Transverse colon (tissue), 4 donors: ENCODE data around the gene CPA1.

Experiments
- EP300 ChIP-seq: sonication (generic); formaldehyde crosslinking; IDR thresholded peaks from one replicate; pipeline ENCODE4 v1.6.1; 2017; ENCODE audit warnings: antibody characterized with exemption, low read depth
- POLR2A ChIP-seq: fragments of 450-650 bp; IDR thresholded peaks from one replicate; pipeline ENCODE4 v1.6.1; 2016; ENCODE audit warnings: antibody characterized with exemption, mild to moderate bottlenecking, moderate library complexity
- POLR2AphosphoS5 ChIP-seq, 3 donors: sonication (generic); formaldehyde crosslinking; IDR thresholded peaks; one replicate each; pipeline ENCODE4 v1.6.1; 2016; ENCODE audit warnings: antibody characterized with exemption in 3 of 3
- TF ChIP-seq, protein P1 (sequence below), 5 experiments: fragments of 200-600 bp in 3 of 5; fragments of 450-650 bp in 2 of 5; sonication (generic) in 3 of 5; IDR thresholded peaks; 1 replicate in 2 of 5; 2 replicates in 3 of 5; pipeline ENCODE4 v1.5.1; 2016 to 2017; ENCODE audit warnings: antibody characterized with exemption in 5 of 5, inconsistent platforms in 3 of 5, mild to moderate bottlenecking in 2 of 5, moderate library complexity in 1 of 5

GRCh38 chr7:130415006-130415405, 34.7 kb downstream of the CPA1 start:
- TF ChIP-seq, protein P1, sequence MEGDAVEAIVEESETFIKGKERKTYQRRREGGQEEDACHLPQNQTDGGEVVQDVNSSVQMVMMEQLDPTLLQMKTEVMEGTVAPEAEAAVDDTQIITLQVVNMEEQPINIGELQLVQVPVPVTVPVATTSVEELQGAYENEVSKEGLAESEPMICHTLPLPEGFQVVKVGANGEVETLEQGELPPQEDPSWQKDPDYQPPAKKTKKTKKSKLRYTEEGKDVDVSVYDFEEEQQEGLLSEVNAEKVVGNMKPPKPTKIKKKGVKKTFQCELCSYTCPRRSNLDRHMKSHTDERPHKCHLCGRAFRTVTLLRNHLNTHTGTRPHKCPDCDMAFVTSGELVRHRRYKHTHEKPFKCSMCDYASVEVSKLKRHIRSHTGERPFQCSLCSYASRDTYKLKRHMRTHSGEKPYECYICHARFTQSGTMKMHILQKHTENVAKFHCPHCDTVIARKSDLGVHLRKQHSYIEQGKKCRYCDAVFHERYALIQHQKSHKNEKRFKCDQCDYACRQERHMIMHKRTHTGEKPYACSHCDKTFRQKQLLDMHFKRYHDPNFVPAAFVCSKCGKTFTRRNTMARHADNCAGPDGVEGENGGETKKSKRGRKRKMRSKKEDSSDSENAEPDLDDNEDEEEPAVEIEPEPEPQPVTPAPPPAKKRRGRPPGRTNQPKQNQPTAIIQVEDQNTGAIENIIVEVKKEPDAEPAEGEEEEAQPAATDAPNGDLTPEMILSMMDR (IDR thresholded peaks at IDR 0.05): no peak
- TF ChIP-seq POLR2A (no peak), EP300 (no peak), POLR2AphosphoS5 (IDR thresholded peaks at IDR 0.05) (no peak)
